ENCODE data around the gene RIOK1. TPM values are rescaled to one million over a fixed set of nuclear protein-coding genes. Genes with fewer than 3 reads are reported as not detected.

The RIOK1 gene
- total and polyA plus RNA-seq, 2 of the 8 experiments (the other 6 are each of a cell fraction or from before 2014, with no cell fraction given) = 11.8 to 26.9 TPM

GRCh38 chr6:7445101-7445500, 55.5 kb downstream of the RIOK1 start (continued):
- TF ChIP-seq CREB1 (IDR thresholded peaks at IDR 0.05) = no peak
- TF ChIP-seq ATF3 (IDR thresholded peaks at IDR 0.05; ENCODE audit: insufficient read depth, low read depth, low read length) = no peak
- TF ChIP-seq TAF7 (optimal IDR thresholded peaks at IDR 0.05; ENCODE audit: borderline replicate concordance, low read depth, low read length) = no peak
- no peak for TF ChIP-seq JUN (IDR thresholded peaks at IDR 0.05; ENCODE audit: low read depth, low read length)
- no peak for TF ChIP-seq TCF12 (IDR thresholded peaks at IDR 0.05; ENCODE audit: low read depth, low read length)
- no peak for TF ChIP-seq HDAC6 (IDR thresholded peaks at IDR 0.05; ENCODE audit: low read depth, low read length)
- TF ChIP-seq EP300 (IDR thresholded peaks at IDR 0.05; ENCODE audit: borderline replicate concordance in 1 of 2, low read depth in 2 of 2, low read length in 2 of 2) = no peak

All from H1 (cell line).